CD4-positive, alpha-beta T cell (primary cell): Measurements from ENCODE around the gene NUP85. TPM values are rescaled to one million over a fixed set of nuclear protein-coding genes. Genes with fewer than 3 reads are reported as not detected.

Source experiments
- ATAC-seq: fragments of 200-7000 bp; cut with Tn5 transposase; one replicate; pipeline ENCODE4 v1.10.0; 2022; ENCODE audit warnings: mild to moderate bottlenecking; ENCODE audit not compliant: poor library complexity
- CTCF ChIA-PET: fragments of 350-600 bp; sonication (Branson Sonifier 250); formaldehyde crosslinking; loops from one replicate; lab custom pipeline; 2021; ENCODE audit warnings: antibody characterized with exemption, inconsistent platforms; lab: Charles Lee
- POLR2A ChIA-PET: fragments of 350-600 bp; sonication (Branson Sonifier 250); formaldehyde crosslinking; loops from one replicate; lab custom pipeline; 2021; ENCODE audit warnings: antibody characterized with exemption, inconsistent platforms; lab: Charles Lee
- DNase-seq, 14 experiments: peaks; one replicate each; pipeline ENCODE4 v3.0.0-alpha.2; 2013 to 2020; ENCODE audit warnings: mixed read lengths in 2 of 14
- H3K27ac ChIP-seq, 2 donors: one replicate each; pipeline versions ENCODE4 v1.5.1 to v1.7.0; 2013; ENCODE audit warnings: low read length in 2 of 2, low read depth in 1 of 2, mild to moderate bottlenecking in 1 of 2
- H3K27me3 ChIP-seq, 2 experiments: 1 replicate in 1 of 2; 2 replicates in 1 of 2; pipeline versions ENCODE4 v1.6.1 to v1.7.0; 2013; ENCODE audit warnings: low read length in 2 of 2, control low read depth in 1 of 2, mild to moderate bottlenecking in 1 of 2, moderate library complexity in 1 of 2; ENCODE audit not compliant: insufficient read depth in 2 of 2, control insufficient read depth in 1 of 2
- H3K36me3 ChIP-seq: one replicate; pipeline ENCODE4 v1.6.1; 2013; ENCODE audit warnings: low read length, control low read depth; ENCODE audit not compliant: insufficient read depth
- H3K4me1 ChIP-seq: one replicate; pipeline ENCODE4 v1.6.1; 2013; ENCODE audit warnings: low read length, control low read depth; ENCODE audit not compliant: insufficient read depth
- H3K4me3 ChIP-seq: one replicate; pipeline ENCODE4 v1.5.1; 2013; ENCODE audit warnings: mild to moderate bottlenecking, low read length, moderate library complexity
- H3K9me3 ChIP-seq, 2 experiments: 1 replicate in 1 of 2; 2 replicates in 1 of 2; pipeline versions ENCODE4 v1.6.1 to v1.7.0; 2013; ENCODE audit warnings: low read length in 2 of 2, mild to moderate bottlenecking in 2 of 2, control low read depth in 1 of 2, moderate library complexity in 1 of 2; ENCODE audit not compliant: control insufficient read depth in 1 of 2, insufficient read depth in 1 of 2
- H3K27ac Mint-ChIP-seq: one replicate; pipeline ENCODE4 v1.8.0; 2020; ENCODE audit warnings: mixed read lengths
- H3K27me3 Mint-ChIP-seq: one replicate; pipeline ENCODE4 v1.8.0; 2021; ENCODE audit warnings: mixed read lengths
- H3K36me3 Mint-ChIP-seq: one replicate; pipeline ENCODE4 v1.8.0; 2021; ENCODE audit warnings: low read depth, mixed read lengths
- H3K4me1 Mint-ChIP-seq: one replicate; pipeline ENCODE4 v1.8.0; 2021; ENCODE audit warnings: low read depth, mixed read lengths
- H3K4me3 Mint-ChIP-seq: one replicate; pipeline ENCODE4 v1.8.0; 2020; ENCODE audit warnings: mild to moderate bottlenecking, mixed read lengths
- H3K9me3 Mint-ChIP-seq: one replicate; pipeline ENCODE4 v1.8.0; 2020; ENCODE audit warnings: mixed read lengths
- CTCF ChIP-seq: fragments of 200-600 bp; IDR thresholded peaks from one replicate; pipeline ENCODE4 v1.8.0; 2022; ENCODE audit warnings: antibody characterized with exemption, mild to moderate bottlenecking
- intact Hi-C, 2 experiments: fragments of 100-400 bp; cut with DNase I in 1 of 2; cut with micrococcal nuclease in 1 of 2; formaldehyde crosslinking; loops; one replicate each; pipeline versions ENCODE4 v1.15.1 to v1.9.0; 2023 to 2025; cut with DNase I, micrococcal nuclease
- total RNA-seq, 174 experiments: library from RNA in 2 of 174; stranded (reverse) in 2 of 174; gene quantifications; one replicate each; pipeline ENCODE4 v1.2.3 and lab custom pipeline; 2021 to 2026

Gene NUP85
- total RNA-seq, 2 experiments from 2014 or later: 84.7 to 89.2 TPM

DNA sequence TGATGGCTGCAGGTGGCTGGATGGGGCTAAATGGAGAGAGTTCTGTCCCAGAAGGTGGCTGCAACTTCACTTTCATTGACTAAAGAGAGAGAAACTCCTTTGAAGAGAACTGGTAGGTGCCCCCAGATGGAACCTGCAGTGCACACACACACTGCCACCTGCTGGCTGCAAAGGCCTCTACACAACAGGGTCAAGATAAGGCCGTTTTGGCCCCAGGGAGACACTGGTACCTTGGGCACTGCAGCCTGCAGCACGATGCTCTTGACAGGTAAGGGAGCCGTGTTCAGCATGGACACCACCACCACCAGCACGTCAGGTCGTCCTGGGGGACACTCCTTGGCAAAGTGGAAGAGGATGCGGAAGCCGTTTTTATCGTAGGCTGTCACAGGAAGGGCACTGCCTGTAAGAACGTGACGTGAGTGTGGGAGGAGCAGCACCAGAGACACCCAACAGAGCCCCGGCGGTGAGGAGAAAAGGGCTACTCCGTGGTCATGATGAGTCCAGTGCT lies 33.3 kb downstream of the NUP85 start:
- ChIA-PET CTCF (interaction anchor here (0.6 to 1.9 kb wide), 3 partner anchors 10 to 125 kb away, joined by 3 to 7 read pairs (median 3); no protein-coding TSS in a partner anchor), POLR2A (interaction anchor here (0.8 to 1.0 kb wide), 2 partner anchors 22 to 24 kb away, joined by 3 read pairs; partner anchors contain the start of gene GGA3)
- no peaks in the 10 kb centered on the region for H3K27me3 Mint-ChIP-seq
- H3K36me3 Mint-ChIP-seq: peaks cover 90% of the 10 kb centered on the region
- H3K4me3 Mint-ChIP-seq: peak overlapping the region; percentile 12
- no peak overlapping the region for H3K4me3 ChIP-seq
- H3K4me1 Mint-ChIP-seq: peaks cover 18% of the 10 kb centered on the region
- ATAC-seq: peak; percentile 52
- H3K36me3 ChIP-seq: peaks cover 90% of the 10 kb centered on the region
- H3K27ac ChIP-seq: peak overlapping the region in 1 of 2 donors; percentile 26
- intact Hi-C loops: loop anchor here (1.0 kb wide), 2 partner anchors 124 to 174 kb away; no protein-coding TSS in a partner anchor
- no peaks in the 10 kb centered on the region for H3K9me3 Mint-ChIP-seq
- no peaks in the 10 kb centered on the region for H3K9me3 ChIP-seq
- no peaks in the 10 kb centered on the region for H3K27me3 ChIP-seq
- TF ChIP-seq CTCF: peak; percentile 71
- peaks cover 47% of the 10 kb centered on the region for H3K4me1 ChIP-seq
- peak overlapping the region; percentile 68 for H3K27ac Mint-ChIP-seq
- peak; percentile 45 to 82 (median 54) for DNase-seq

DNA sequence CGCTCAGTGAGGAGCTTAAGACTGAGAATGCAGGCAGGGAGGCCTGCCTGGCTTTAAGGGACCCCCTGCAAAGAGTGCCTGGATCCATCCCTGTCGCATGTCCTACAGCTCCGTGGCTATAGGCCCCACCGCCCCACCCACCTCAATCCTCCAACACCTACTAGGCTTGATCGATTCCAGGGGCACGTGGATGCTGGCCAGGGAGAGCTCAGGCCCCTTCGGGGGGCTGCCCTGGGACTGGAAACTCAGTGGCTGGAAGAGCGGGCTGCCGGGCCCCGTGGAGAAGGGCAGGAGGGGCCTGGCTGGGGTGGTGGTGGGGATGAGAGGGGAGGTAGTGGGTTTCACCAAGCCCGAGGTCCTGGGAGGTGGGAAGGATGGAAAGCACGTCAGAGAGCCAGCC lies 33.7 kb downstream of the NUP85 start:
- ATAC-seq: no peak
- H3K4me1 Mint-ChIP-seq: peaks cover 23% of the 10 kb centered on the region
- no peak for TF ChIP-seq CTCF
- H3K27me3 ChIP-seq: no peaks in the 10 kb centered on the region
- peaks cover 92% of the 10 kb centered on the region for H3K36me3 ChIP-seq
- peak overlapping the region in 1 of 2 donors; percentile 26 for H3K27ac ChIP-seq
- ChIA-PET CTCF (interaction anchor here (0.6 to 1.9 kb wide), 3 partner anchors 10 to 125 kb away, joined by 3 to 7 read pairs (median 3); no protein-coding TSS in a partner anchor), POLR2A (interaction anchor here (0.8 to 1.6 kb wide), 3 partner anchors 10 to 23 kb away, joined by 3 to 6 read pairs (median 3); partner anchors contain the start of gene GGA3)
- DNase-seq: no peak
- H3K9me3 ChIP-seq: no peaks in the 10 kb centered on the region
- peaks cover 92% of the 10 kb centered on the region for H3K36me3 Mint-ChIP-seq
- peak overlapping the region; percentile 68 for H3K27ac Mint-ChIP-seq
- H3K4me3 ChIP-seq: no peak overlapping the region
- H3K4me1 ChIP-seq: peaks cover 52% of the 10 kb centered on the region
- H3K4me3 Mint-ChIP-seq: no peak overlapping the region
- intact Hi-C loops: no loop called here
- no peaks in the 10 kb centered on the region for H3K9me3 Mint-ChIP-seq
- no peaks in the 10 kb centered on the region for H3K27me3 Mint-ChIP-seq

DNA sequence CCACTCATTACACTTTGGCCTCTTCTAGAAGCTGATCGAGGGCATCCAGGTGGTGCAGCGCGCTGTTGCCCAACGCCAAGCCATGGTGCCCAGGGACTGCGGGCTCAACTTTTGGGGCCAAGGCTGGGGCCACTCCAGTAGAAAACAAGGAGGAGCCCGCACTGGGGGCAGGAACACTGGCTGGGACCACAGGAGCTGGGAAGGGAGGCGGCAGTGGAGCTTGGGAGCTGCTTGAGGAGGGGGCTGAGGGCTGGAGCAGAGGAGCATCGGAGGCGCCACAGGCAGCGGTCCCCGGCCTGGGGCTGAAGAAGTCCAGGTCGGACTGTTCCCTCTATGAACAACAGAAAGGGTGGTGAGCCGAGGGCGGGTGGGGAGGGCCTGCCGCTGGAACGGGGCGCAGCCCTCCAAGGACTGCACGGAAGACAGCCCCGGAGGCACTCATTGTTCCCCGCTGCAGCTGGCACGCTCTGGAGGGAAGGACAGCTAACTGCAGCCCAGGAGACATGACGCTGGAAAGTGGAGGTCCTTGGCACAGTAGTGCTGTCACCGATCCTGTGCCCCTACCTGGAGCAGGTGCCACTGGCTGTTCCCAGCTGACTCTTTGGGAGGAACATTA lies 34.4 kb downstream of the NUP85 start:
- peak overlapping the region; percentile 61 for H3K27ac Mint-ChIP-seq
- ChIA-PET POLR2A (interaction anchor here (0.8 to 1.6 kb wide), 3 partner anchors 9 to 126 kb away, joined by 3 to 6 read pairs (median 3); no protein-coding TSS in a partner anchor), CTCF (interaction anchor here (0.7 to 5.2 kb wide), 6 partner anchors 9 to 126 kb away, joined by 3 to 31 read pairs (median 6); partner anchors contain the start of genes GGA3, MIF4GD and MRPS7)
- no peaks in the 10 kb centered on the region for H3K27me3 Mint-ChIP-seq
- Histone ChIP-seq H3K9me3 (no peaks in the 10 kb centered on the region), H3K4me1 (peaks cover 59% of the 10 kb centered on the region), H3K27ac (no peak overlapping the region), H3K36me3 (peaks cover 92% of the 10 kb centered on the region), H3K27me3 (no peaks in the 10 kb centered on the region), H3K4me3 (no peak overlapping the region)
- ATAC-seq: no peak
- DNase-seq: no peak
- no peaks in the 10 kb centered on the region for H3K9me3 Mint-ChIP-seq
- peaks cover 29% of the 10 kb centered on the region for H3K4me1 Mint-ChIP-seq
- H3K4me3 Mint-ChIP-seq: no peak overlapping the region
- no peak for TF ChIP-seq CTCF
- intact Hi-C loops: loop anchor here in 1 of 2 experiments (2.0 kb wide), 1 partner anchor 173 kb away; no protein-coding TSS in a partner anchor
- peaks cover 92% of the 10 kb centered on the region for H3K36me3 Mint-ChIP-seq
